Measurements from ENCODE around the gene RAPGEF5.
A peak's percentile ranks its signal among the peaks of the same experiment; 100 is the strongest.

The RAPGEF5 gene

GRCh38 chr7:22346383-22347107 lies 10.4 kb downstream of the RAPGEF5 start:
- peak; percentile 47 for DNase-seq (ENCODE audit: low spot score)

GRCh38 chr7:22344655-22345054 lies 12.3 kb downstream of the RAPGEF5 start:
- no peak for DNase-seq (ENCODE audit: low spot score)

GRCh38 chr7:22343612-22344011 lies 13.3 kb downstream of the RAPGEF5 start:
- no peak for DNase-seq (ENCODE audit: low spot score)

GRCh38 chr7:22343071-22343470 lies 13.9 kb downstream of the RAPGEF5 start:
- DNase-seq (ENCODE audit: low spot score), result no peak

- DNase-seq (ENCODE audit: low spot score), result no peak
Measured at GRCh38 chr7:22339725-22340390, 17.1 kb downstream of the RAPGEF5 start.

- DNase-seq (ENCODE audit: low spot score), result no peak
Measured at GRCh38 chr7:22338877-22339276, 18.1 kb downstream of the RAPGEF5 start.

- DNase-seq (ENCODE audit: low spot score), result no peak
Measured at GRCh38 chr7:22338411-22338810, 18.5 kb downstream of the RAPGEF5 start.

- DNase-seq (ENCODE audit: low spot score), result no peak
Measured at GRCh38 chr7:22333680-22334141, 23.2 kb downstream of the RAPGEF5 start.

GRCh38 chr7:22332461-22332870 lies 24.5 kb downstream of the RAPGEF5 start:
- DNase-seq (ENCODE audit: low spot score), result peak; percentile 30

GRCh38 chr7:22331704-22332103 lies 25.2 kb downstream of the RAPGEF5 start:
- no peak for DNase-seq (ENCODE audit: low spot score)

GRCh38 chr7:22330903-22331302 lies 26.1 kb downstream of the RAPGEF5 start:
- no peak for DNase-seq (ENCODE audit: low spot score)

GRCh38 chr7:22329816-22330524 lies 27.0 kb downstream of the RAPGEF5 start:
- DNase-seq (ENCODE audit: low spot score), result no peak

- DNase-seq (ENCODE audit: low spot score), result no peak
Measured at GRCh38 chr7:22326181-22326580, 30.8 kb downstream of the RAPGEF5 start.

- no peak for DNase-seq (ENCODE audit: low spot score)
Measured at GRCh38 chr7:22325671-22326070, 31.3 kb downstream of the RAPGEF5 start.

GRCh38 chr7:22323714-22324113 lies 33.2 kb downstream of the RAPGEF5 start:
- DNase-seq (ENCODE audit: low spot score), result no peak

GRCh38 chr7:22320416-22320815 lies 36.5 kb downstream of the RAPGEF5 start:
- no peak for DNase-seq (ENCODE audit: low spot score)

- no peak for DNase-seq (ENCODE audit: low spot score)
Measured at GRCh38 chr7:22319424-22320403, 37.2 kb downstream of the RAPGEF5 start.

- DNase-seq (ENCODE audit: low spot score), result no peak
Measured at GRCh38 chr7:22318376-22318775, 38.6 kb downstream of the RAPGEF5 start.

- no peak for DNase-seq (ENCODE audit: low spot score)
Measured at GRCh38 chr7:22317632-22318031, 39.3 kb downstream of the RAPGEF5 start.

GRCh38 chr7:22316914-22317313 lies 40.0 kb downstream of the RAPGEF5 start:
- no peak for DNase-seq (ENCODE audit: low spot score)

GRCh38 chr7:22307816-22308215 lies 49.1 kb downstream of the RAPGEF5 start:
- no peak for DNase-seq (ENCODE audit: low spot score)

GRCh38 chr7:22305706-22306105 lies 51.2 kb downstream of the RAPGEF5 start:
- DNase-seq (ENCODE audit: low spot score), result no peak
